M059J (cell line): ENCODE results near the gene FBN1. TPM values are rescaled to one million over a fixed set of nuclear protein-coding genes. Genes with fewer than 3 reads are reported as not detected.

Experiments
- DNase-seq: peaks from one replicate; pipeline ENCODE4 v3.0.0-alpha.2; 2012; ENCODE audit warnings: low read depth
- total RNA-seq: library from RNA; depleted of rRNA; stranded (reverse); fragments of >200 nt; shearing (Covaris generic); gene quantifications from 2 replicates; pipeline ENCODE4 v1.2.3, GENCODE V29; 2014; rRNA removed

The FBN1 gene
- 67.8 and 123 TPM in 2 replicates for total RNA-seq

GRCh38 chr15:48645558-48646330, at the start of gene FBN1:
TSS of gene FBN1 (minus strand) at chr15:48645709. CDS start at chr15:48644769, 940 bp downstream.
- peak; percentile 86 for DNase-seq

DNA sequence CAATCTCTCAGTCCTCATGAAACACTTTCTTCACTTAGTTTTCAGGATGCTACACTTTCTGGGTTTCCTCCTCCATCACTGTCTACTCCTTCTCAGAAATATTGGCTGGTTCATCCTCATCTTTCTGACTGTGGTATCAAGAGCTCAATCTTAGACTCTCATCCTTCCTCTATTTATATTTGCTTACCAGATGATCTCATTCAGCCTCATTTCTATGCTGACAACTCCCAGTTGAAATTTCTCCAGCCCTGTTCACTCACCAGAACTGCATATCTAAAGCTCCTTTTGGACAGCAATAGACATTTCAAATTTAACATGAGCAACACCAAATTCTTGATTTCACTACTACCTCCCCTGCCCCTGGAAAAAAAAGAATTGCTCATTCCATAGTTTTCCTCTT, 48.0 kb upstream of the FBN1 start:
- peak; percentile 62 for DNase-seq

DNA sequence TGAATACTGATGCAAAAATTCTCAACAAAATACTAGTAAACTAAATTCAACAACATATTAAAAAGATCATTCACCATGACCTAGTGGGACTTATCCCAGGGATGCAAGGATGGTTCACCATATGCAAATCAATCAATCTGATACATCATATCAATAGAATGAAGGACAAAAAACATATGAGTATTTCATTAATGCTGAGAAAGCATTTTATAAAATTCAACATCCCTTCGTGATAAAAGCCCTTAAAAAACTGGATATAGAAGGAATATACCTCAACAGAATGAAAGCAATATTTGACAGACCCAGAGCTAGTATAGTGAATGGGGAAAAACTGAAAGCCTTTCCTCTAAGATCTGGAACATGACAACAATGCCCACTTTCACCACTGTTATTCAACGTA, 43.0 kb upstream of the FBN1 start:
- DNase-seq, result no peak

- no peak for DNase-seq
Measured at GRCh38 chr15:48683991-48684765, 38.7 kb upstream of the FBN1 start.

GRCh38 chr15:48682942-48683651, 37.6 kb upstream of the FBN1 start:
- DNase-seq, result peak; percentile 86

DNA sequence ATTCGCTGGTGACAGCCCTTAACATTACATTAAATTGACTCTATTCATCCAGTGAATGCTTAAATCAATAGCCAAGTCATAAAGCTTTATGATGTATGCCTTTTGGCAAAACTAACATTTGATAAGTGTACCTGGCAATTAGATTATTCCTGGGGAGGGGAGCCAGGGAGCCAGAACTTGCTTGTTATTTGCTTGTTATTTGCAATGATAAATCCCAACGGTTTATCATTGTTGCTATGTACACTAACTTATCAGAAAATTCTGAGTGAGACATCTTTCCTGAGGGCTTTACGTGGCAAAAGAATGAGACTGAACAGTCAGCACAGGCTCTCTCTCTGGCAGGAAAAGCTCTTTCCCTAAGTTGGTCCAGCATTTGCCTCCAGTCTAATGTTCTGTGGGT, 35.8 kb upstream of the FBN1 start:
- peak; percentile 87 for DNase-seq

DNA sequence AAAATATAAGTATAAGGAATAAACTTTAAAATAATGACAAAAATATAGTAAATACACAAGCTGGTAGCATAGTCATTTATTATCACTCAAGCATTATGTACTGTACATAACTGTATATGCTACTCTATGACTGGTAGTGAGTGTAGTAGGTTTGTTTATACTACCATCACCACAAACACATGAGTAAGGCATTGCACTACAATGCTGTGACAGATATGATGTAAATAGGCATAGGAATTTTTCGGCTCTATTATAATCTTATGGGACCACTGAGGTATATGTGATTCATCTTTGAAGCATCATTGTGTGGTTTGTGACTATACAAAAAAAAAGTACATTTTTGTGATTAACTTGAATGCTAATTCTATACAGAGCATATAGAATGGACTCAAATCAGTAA, 35.3 kb upstream of the FBN1 start:
- DNase-seq, result peak; percentile 89

GRCh38 chr15:48679952-48680351, 34.4 kb upstream of the FBN1 start:
- no peak for DNase-seq

DNA sequence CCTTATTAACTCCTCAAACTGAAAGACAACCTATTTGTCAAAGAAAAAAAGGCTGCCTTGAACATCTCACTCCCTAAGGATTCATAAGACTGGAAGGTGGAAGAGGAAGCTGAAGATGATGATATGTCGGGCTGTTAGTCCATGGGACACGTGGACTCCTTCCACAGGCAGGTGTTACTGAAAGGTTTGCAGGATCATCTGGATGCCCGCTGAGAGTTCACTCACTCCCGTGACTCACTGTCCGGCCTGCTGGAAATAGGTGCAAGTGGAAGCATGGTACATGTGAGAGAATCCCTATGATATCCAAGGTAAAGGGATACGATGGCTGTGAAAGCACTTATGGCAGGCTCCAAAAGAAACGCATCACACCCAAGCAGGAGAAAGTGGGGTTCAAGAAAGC, 33.3 kb upstream of the FBN1 start:
- no peak for DNase-seq

- no peak for DNase-seq
Measured at GRCh38 chr15:48677821-48678220, 32.3 kb upstream of the FBN1 start.

DNA sequence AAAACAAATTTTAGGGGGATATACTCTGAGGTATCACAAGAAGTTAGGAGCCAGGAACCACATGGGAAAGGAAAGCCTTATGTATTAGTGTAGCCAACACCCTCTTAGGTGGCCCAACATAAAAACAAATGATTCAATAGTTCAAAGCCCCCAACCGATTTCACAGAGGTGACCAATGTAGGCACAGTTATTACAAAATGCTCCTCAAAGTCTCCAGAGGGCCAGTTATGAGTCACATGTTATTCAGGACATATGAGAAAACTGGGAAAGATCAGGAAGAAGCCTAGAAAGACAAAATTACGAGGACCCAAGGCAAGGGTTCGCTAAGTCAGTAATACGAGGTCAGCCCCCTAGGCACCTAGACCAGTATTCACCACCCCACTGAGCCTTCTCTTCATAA, 29.9 kb upstream of the FBN1 start:
- peak; percentile 16 for DNase-seq

GRCh38 chr15:48674876-48675275, 29.4 kb upstream of the FBN1 start:
- peak; percentile 58 for DNase-seq

- peak; percentile 68 for DNase-seq
Measured at GRCh38 chr15:48672206-48672605, 26.7 kb upstream of the FBN1 start.

GRCh38 chr15:48671103-48672022, 25.9 kb upstream of the FBN1 start:
- peak; percentile 80 for DNase-seq

DNA sequence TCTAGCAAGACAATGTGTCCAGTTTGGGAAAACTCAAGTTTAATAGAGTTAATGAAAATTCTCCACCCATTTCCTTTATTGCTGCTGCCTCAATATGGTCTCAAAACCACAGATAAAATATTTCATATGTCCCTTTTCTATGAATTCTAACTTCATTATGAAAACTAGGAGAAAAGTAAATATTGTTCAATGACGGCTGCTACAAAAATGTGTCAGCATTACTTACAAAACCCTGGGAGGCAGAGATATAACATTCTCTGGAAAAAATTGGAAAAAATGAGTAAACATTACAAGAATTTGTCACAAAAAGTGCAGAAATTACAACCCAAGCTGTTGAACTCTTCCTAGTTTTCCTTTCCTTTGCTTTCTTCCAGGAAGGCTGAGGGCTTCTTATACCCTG, 22.2 kb upstream of the FBN1 start:
- peak; percentile 40 for DNase-seq

DNA sequence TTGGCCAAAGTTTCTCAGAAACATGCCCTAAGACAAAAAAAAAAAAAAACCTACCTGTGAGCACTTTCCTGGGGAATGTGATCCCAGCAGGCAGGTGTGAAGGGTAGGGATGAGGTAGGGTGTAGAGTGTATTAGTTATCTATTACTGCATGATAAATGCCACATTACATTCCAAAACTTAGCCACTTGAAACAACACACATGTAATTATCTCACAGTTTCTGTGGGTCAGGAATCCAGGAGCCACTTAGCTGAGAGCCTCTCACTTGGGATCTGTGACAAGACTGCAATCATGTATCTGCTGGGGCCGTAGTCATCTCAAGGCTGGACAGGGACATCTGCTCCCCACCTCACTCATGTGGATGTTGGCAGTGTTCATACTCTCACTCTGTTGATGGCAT, 18.9 kb upstream of the FBN1 start:
- no peak for DNase-seq

DNA sequence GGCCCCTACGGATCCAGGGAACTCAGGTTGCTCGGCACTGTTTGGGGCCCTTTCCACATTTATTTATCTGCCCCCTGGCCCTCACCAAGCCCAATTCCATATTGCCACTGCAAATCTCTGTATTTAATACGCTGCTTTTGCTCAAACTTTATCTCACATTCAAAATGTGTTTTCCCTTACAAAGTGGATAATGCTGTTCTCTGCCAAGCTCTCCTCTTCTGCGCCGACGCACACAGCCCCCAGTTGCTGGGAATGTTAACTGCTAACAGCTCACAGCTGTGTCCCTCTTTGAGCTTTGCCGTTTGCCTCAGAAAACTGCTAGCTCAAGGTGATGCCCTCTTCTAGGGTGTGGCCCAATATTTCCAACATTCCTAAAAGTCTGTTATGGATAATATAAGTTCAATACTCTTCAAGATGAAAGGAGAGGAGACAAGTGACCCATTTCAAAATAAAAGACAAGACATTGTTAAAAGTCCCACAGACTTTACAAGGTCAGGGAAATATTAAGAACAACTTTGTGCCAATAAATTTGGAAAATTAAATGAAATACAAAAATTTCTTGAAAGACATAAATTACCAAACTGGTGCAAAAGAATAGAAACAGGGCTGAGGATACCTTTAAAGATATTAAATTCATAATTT, 12.6 kb upstream of the FBN1 start:
- DNase-seq, result no peak

GRCh38 chr15:48654801-48655200, 9.3 kb upstream of the FBN1 start:
- no peak for DNase-seq

- DNase-seq, result no peak
Measured at GRCh38 chr15:48653913-48654670, 8.6 kb upstream of the FBN1 start.

DNA sequence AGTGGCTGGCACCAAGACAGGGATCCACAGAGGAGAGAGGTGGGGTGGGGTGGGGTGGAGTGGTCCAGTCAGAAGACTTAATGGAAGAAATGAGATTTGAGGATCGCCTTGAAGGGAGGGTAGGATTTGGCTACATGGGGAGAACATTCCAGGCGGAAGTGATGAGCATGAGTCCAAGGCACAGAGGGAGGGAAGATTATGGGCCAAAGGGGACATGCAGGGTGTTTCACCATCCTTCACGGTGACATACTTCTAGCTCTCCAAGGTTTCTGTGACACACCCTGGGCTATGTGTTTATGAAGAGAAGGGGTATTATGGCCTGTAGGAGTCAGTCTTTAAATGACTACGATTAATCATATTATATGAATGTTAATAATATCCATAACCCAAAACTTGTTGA, 7.7 kb upstream of the FBN1 start:
- no peak for DNase-seq
